Nephron (organoid): ENCODE measurements around the gene RHOF.
A peak's percentile ranks its signal among the peaks of the same experiment; 100 is the strongest.

Experiments used
- H3K27ac Mint-ChIP-seq, 3 experiments: 2 replicates each; pipeline ENCODE4 v1.8.0; 2020; ENCODE audit warnings: mixed read lengths in 3 of 3, mild to moderate bottlenecking in 2 of 3, moderate library complexity in 1 of 3
- H3K27me3 Mint-ChIP-seq: 2 replicates; pipeline ENCODE4 v1.8.0; 2021; ENCODE audit warnings: low read depth, mild to moderate bottlenecking, moderate library complexity, mixed read lengths
- H3K36me3 Mint-ChIP-seq: 2 replicates; pipeline ENCODE4 v1.8.0; 2020; ENCODE audit warnings: low read depth, mixed read lengths
- H3K4me1 Mint-ChIP-seq: 2 replicates; pipeline ENCODE4 v1.8.0; 2020; ENCODE audit warnings: mixed read lengths
- H3K4me3 Mint-ChIP-seq, 3 experiments: 2 replicates each; pipeline ENCODE4 v1.8.0; 2020; ENCODE audit warnings: mild to moderate bottlenecking in 3 of 3, mixed read lengths in 3 of 3, moderate library complexity in 2 of 3
- H3K9me3 Mint-ChIP-seq: 2 replicates; pipeline ENCODE4 v1.8.0; 2020; ENCODE audit warnings: mixed read lengths
- CTCF ChIP-seq, 3 experiments: fragments of 200-600 bp; sonication (generic); IDR thresholded peaks; one replicate each; pipeline ENCODE4 v1.5.0; 2021; ENCODE audit warnings: antibody characterized with exemption in 3 of 3; ENCODE audit not compliant: unreplicated experiment in 3 of 3

RHOF gene

GRCh38 chr12:121816925-121817647 lies 23.6 kb upstream of the RHOF start:
- H3K4me3 Mint-ChIP-seq: no peak overlapping the region
- H3K27ac Mint-ChIP-seq: no peak overlapping the region
- H3K36me3 Mint-ChIP-seq: peaks cover 40% of the 10 kb centered on the region
- H3K4me1 Mint-ChIP-seq: peaks cover 16% of the 10 kb centered on the region
- no peaks in the 10 kb centered on the region for H3K9me3 Mint-ChIP-seq
- no peak for TF ChIP-seq CTCF (IDR thresholded peaks at IDR 0.05; ENCODE audit: unreplicated experiment in 3 of 3)
- H3K27me3 Mint-ChIP-seq: no peaks in the 10 kb centered on the region

- Mint-ChIP-seq H3K36me3 (peaks cover 37% of the 10 kb centered on the region), H3K4me1 (peaks cover 23% of the 10 kb centered on the region), H3K27ac (no peak overlapping the region), H3K4me3 (peak overlapping the region in 2 of 3 experiments; percentile 19 to 31), H3K27me3 (no peaks in the 10 kb centered on the region), H3K9me3 (no peaks in the 10 kb centered on the region)
- no peak for TF ChIP-seq CTCF (IDR thresholded peaks at IDR 0.05; ENCODE audit: unreplicated experiment in 3 of 3)
Measured at GRCh38 chr12:121815263-121815662, 21.8 kb upstream of the RHOF start.

- Mint-ChIP-seq H3K27ac (no peak overlapping the region), H3K4me1 (peaks cover 23% of the 10 kb centered on the region), H3K36me3 (peaks cover 39% of the 10 kb centered on the region), H3K27me3 (no peaks in the 10 kb centered on the region), H3K9me3 (no peaks in the 10 kb centered on the region), H3K4me3 (no peak overlapping the region)
- no peak for TF ChIP-seq CTCF (IDR thresholded peaks at IDR 0.05; ENCODE audit: unreplicated experiment in 3 of 3)
Measured at GRCh38 chr12:121814429-121815119, 21.1 kb upstream of the RHOF start.

GRCh38 chr12:121813951-121814350 lies 20.5 kb upstream of the RHOF start:
- Mint-ChIP-seq H3K9me3 (no peaks in the 10 kb centered on the region), H3K4me3 (peak overlapping the region in 1 of 3 experiments; percentile 86), H3K27me3 (no peaks in the 10 kb centered on the region), H3K27ac (no peak overlapping the region), H3K4me1 (peaks cover 23% of the 10 kb centered on the region), H3K36me3 (peaks cover 40% of the 10 kb centered on the region)
- TF ChIP-seq CTCF (IDR thresholded peaks at IDR 0.05; ENCODE audit: unreplicated experiment in 3 of 3): no peak

GRCh38 chr12:121812921-121813896 lies 19.7 kb upstream of the RHOF start:
- peak overlapping the region in 2 of 3 experiments; percentile 52 to 60 for H3K27ac Mint-ChIP-seq
- peaks cover 23% of the 10 kb centered on the region for H3K4me1 Mint-ChIP-seq
- no peak for TF ChIP-seq CTCF (IDR thresholded peaks at IDR 0.05; ENCODE audit: unreplicated experiment in 3 of 3)
- H3K36me3 Mint-ChIP-seq: peaks cover 43% of the 10 kb centered on the region
- no peaks in the 10 kb centered on the region for H3K27me3 Mint-ChIP-seq
- peak overlapping the region; percentile 86 to 89 (median 87) for H3K4me3 Mint-ChIP-seq
- no peaks in the 10 kb centered on the region for H3K9me3 Mint-ChIP-seq
